H1 (cell line): ENCODE measurements around the gene VEPH1. TPM values are rescaled to one million over a fixed set of nuclear protein-coding genes. Genes with fewer than 3 reads are reported as not detected.

Source experiments
- CBX5 ChIP-seq: fragments of 300-800, 300-1000 bp; sonication (generic); IDR thresholded peaks from 2 replicates; pipeline ENCODE4 v1.7.1; 2016; ENCODE audit warnings: antibody characterized with exemption, low read length, low read depth
- CHD7 ChIP-seq: fragments of 300-600 bp; sonication (generic); IDR thresholded peaks from 2 replicates; pipeline ENCODE4 v1.7.1; 2012; ENCODE audit warnings: low read length, moderate library complexity, mild to moderate bottlenecking, inconsistent platforms; ENCODE audit not compliant: insufficient replicate concordance
- CREB1 ChIP-seq: IDR thresholded peaks from 2 replicates; pipeline ENCODE4 v1.6.1; 2012; ENCODE audit warnings: inconsistent platforms
- CTCF ChIP-seq, 3 experiments: IDR thresholded peaks; 1 replicate in 2 of 3; 2 replicates in 1 of 3; pipeline versions ENCODE4 v1.5.1 to v1.6.1; 2011; ENCODE audit warnings: low read length in 3 of 3, mild to moderate bottlenecking in 3 of 3, inconsistent platforms in 2 of 3, low read depth in 1 of 3, moderate library complexity in 1 of 3; ENCODE audit not compliant: insufficient read depth in 1 of 3; ENCODE audit errors: control extremely low read depth in 1 of 3
- E2F6 ChIP-seq: IDR thresholded peaks from 2 replicates; pipeline ENCODE4 v1.6.1; 2012; ENCODE audit warnings: inconsistent platforms
- SUZ12 ChIP-seq: fragments of 200-600 bp; sonication (generic); IDR thresholded peaks from 2 replicates; pipeline ENCODE4 v1.6.1; 2012; ENCODE audit warnings: mild to moderate bottlenecking, inconsistent platforms, low read length, moderate library complexity, mixed read lengths
- polyA plus RNA-seq, 7 experiments: library from polyadenylated mRNA; depleted of rRNA in 3 of 7; stranded (reverse) in 5 of 7; unstranded in 2 of 7; fragments of >200 nt in 5 of 7; fragments of 200-250 nt in 2 of 7; gene quantifications; 1 replicate in 5 of 7; 2 replicates in 1 of 7; 4 replicates in 1 of 7; pipeline versions ENCODE4 v1.2.1 to v1.2.3, GENCODE V29; 2011 to 2013; ENCODE audit warnings: missing spikeins in 2 of 7, mixed read lengths in 2 of 7
- total RNA-seq: library from RNA; stranded (reverse); fragmentation: NEBNext Ultra II Directional; extraction: Animal tissue kit (Norgen Biotek cat#: 25700); gene quantifications from 2 replicates; pipeline ENCODE4 v1.2.1, GENCODE V29; 2021

VEPH1 gene
- total and polyA plus RNA-seq, 2 of the 8 experiments (the other 6 are each of a cell fraction or from before 2014, with no cell fraction given): 12.0 to 18.3 TPM

- no peak for TF ChIP-seq CHD7
- TF ChIP-seq E2F6: no peak
- TF ChIP-seq CTCF (IDR thresholded peaks at IDR 0.05; ENCODE audit: control extremely low read depth in 1 of 3, insufficient read depth in 1 of 3, low read depth in 1 of 3, low read length in 3 of 3): no peak
- no peak for TF ChIP-seq CBX5
- no peak for TF ChIP-seq CREB1
- TF ChIP-seq SUZ12: no peak
Measured at GRCh38 chr3:157442729-157443128, 60.5 kb downstream of the VEPH1 start (continued).
